Mucosa of rectum (tissue), 2 donors: ENCODE data around the gene PTPRU.

ENCODE experiments used
- H3K27ac ChIP-seq, 2 donors: one replicate each; pipeline ENCODE4 v1.7.0; 2013; ENCODE audit warnings: inconsistent platforms in 2 of 2, low read depth in 2 of 2, low read length in 2 of 2
- H3K27me3 ChIP-seq, 2 donors: one replicate each; pipeline ENCODE4 v1.7.0; 2013; ENCODE audit warnings: low read length in 2 of 2; ENCODE audit not compliant: control insufficient read depth in 2 of 2, insufficient read depth in 2 of 2
- H3K36me3 ChIP-seq, 2 donors: one replicate each; pipeline ENCODE4 v1.7.0; 2013; ENCODE audit warnings: low read length in 2 of 2; ENCODE audit not compliant: control insufficient read depth in 2 of 2, insufficient read depth in 2 of 2
- H3K4me1 ChIP-seq, 2 donors: one replicate each; pipeline ENCODE4 v1.7.0; 2013; ENCODE audit warnings: low read length in 2 of 2, mild to moderate bottlenecking in 1 of 2; ENCODE audit not compliant: control insufficient read depth in 2 of 2, insufficient read depth in 2 of 2
- H3K4me3 ChIP-seq, 2 donors: one replicate each; pipeline ENCODE4 v1.7.0; 2013; ENCODE audit warnings: low read length in 2 of 2
- H3K9ac ChIP-seq, 2 donors: one replicate each; pipeline ENCODE4 v1.7.0; 2013; ENCODE audit warnings: low read length in 2 of 2, low read depth in 1 of 2, mild to moderate bottlenecking in 1 of 2
- H3K9me3 ChIP-seq, 2 donors: one replicate each; pipeline ENCODE4 v1.7.0; 2013; ENCODE audit warnings: low read length in 2 of 2; ENCODE audit not compliant: control insufficient read depth in 2 of 2
- donor health status: healthy.
- donor health status: Normal muscosa, but diverticular disease.

PTPRU gene

DNA sequence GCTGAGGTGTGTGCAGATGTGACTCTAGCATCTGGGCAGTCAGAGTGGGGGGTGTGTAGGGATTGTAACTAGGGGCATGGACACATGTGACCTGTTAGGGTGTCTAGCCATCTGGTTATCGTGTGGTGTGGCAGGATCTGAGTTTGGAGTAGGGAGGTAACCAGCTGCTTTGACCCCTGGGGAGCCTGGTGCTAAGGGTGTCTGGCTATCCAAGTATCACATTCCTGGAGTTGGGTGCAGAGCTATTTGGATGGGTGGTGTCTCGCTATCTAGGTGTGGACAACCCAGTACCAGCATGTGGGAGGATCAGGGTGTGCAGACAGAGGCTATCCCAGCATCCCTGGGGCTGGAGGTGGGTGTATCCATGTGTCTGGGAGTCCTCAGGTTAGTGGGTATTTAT lies 4.7 kb downstream of the PTPRU start:
- H3K4me1 ChIP-seq: peaks cover 9 to 16% of the 10 kb centered on the region in 2 donors
- H3K27me3 ChIP-seq: peaks cover 24 to 25% of the 10 kb centered on the region in 2 donors
- no peak overlapping the region for H3K4me3 ChIP-seq
- H3K36me3 ChIP-seq: no peaks in the 10 kb centered on the region
- H3K27ac ChIP-seq: no peak overlapping the region
- H3K9me3 ChIP-seq: no peaks in the 10 kb centered on the region
- no peak overlapping the region for H3K9ac ChIP-seq

DNA sequence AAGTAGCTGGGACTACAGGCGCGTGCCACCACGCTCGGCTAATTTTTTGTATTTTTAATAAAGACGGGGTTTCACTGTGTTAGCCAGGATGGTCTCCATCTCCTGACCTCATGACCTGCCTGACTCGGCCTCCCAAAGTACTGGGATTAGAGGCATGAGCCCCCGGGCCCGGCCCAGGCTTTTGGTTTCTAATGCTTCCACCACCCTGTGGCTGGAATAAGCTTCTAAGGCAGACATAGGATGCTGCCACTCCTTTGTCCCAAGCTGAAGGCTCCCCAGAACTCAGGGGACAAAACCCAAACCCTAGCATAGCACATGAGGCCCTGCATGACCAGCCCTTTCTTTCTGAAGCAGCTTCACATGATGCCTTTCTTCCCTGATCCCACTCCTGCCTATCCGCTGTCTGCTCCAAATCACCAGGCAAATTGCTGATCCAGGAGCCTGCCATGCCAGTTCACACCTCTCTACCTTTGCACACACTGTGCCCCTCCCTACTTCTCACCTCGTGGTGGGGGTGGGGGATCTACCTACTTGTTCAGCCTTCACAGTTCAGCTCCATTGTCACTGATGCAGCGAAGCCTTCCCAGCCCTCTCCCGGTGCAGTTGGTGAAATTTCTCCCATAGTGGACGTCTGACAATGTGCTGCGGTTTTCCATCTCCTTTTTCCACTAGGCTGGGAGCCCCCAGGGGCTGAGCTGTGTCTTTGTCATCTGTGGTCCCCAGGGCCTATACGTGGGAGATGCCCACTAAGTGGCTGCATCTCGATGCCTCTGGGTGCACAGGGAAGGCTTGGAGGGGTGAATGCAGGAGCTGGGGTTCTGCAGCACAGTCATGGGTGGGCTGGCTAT lies 6.9 kb downstream of the PTPRU start:
- no peaks in the 10 kb centered on the region for H3K9me3 ChIP-seq
- peaks cover 15 to 16% of the 10 kb centered on the region in 2 donors for H3K27me3 ChIP-seq
- H3K9ac ChIP-seq: no peak overlapping the region
- H3K36me3 ChIP-seq: no peaks in the 10 kb centered on the region
- H3K27ac ChIP-seq: no peak overlapping the region
- H3K4me3 ChIP-seq: no peak overlapping the region
- H3K4me1 ChIP-seq: no peaks in the 10 kb centered on the region

DNA sequence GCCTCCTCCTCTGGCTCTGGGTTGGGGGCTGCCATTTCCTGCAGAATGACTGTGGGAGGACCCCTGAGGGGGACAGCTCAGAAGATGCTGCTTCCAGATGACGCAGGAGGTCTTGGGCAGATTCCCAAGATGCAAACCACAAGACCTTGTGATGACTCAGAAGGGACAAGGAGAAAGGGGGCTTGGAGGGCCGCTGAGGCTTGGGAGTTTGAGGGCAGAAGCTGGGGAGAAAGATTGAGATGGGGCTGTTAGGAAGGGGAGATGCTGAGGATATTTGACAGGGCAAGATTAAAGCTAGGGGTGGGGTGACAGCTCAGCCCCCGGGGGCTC lies 7.5 kb downstream of the PTPRU start:
- peaks cover 11 to 12% of the 10 kb centered on the region in 2 donors for H3K27me3 ChIP-seq
- no peak overlapping the region for H3K4me3 ChIP-seq
- no peak overlapping the region for H3K27ac ChIP-seq
- no peaks in the 10 kb centered on the region for H3K36me3 ChIP-seq
- no peaks in the 10 kb centered on the region for H3K4me1 ChIP-seq
- H3K9ac ChIP-seq: no peak overlapping the region
- H3K9me3 ChIP-seq: no peaks in the 10 kb centered on the region

DNA sequence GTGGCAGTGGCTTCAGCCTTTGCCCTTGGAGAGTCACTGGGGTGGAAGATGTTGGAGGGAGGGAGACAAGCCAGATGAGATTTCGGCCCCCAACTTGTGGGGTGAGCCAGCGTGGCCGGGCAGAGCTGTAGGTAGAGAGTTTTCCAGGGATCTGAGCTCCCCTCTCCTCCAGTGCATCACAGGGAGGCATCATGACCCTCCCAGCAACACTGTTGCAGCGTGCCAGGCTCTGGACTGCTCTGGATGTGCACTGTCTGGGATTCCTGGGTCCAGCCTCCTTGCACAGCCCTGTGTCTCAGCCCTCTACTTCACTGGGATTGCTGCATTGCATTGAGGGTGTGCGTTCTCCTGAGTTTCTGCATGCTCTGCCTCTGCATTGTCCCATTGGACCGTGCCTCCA lies 8.9 kb downstream of the PTPRU start:
- Histone ChIP-seq H3K9me3 (no peaks in the 10 kb centered on the region), H3K9ac (no peak overlapping the region), H3K4me3 (no peak overlapping the region), H3K4me1 (no peaks in the 10 kb centered on the region), H3K27ac (no peak overlapping the region), H3K36me3 (no peaks in the 10 kb centered on the region), H3K27me3 (peaks cover 0 to 4% of the 10 kb centered on the region in 2 donors)

DNA sequence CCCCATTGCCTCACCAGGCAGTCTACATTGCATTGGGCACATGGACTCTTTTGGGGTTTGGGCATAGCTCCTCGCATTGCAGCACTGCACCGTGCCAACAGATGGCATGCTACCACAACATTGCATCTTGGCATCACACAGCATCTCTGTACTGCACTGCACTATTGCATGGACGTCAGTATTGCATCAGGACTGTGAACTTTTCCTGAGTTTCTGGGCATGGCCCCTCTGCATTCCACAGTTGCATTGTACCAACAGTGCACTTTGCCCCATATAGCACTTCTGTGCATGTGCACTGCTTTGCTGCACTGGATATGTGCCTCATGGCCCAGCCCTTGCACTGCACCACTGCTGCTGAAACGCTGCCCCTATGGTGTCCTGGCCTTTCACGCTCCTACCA lies 9.6 kb downstream of the PTPRU start:
- no peaks in the 10 kb centered on the region for H3K36me3 ChIP-seq
- no peaks in the 10 kb centered on the region for H3K9me3 ChIP-seq
- no peak overlapping the region for H3K9ac ChIP-seq
- no peak overlapping the region for H3K27ac ChIP-seq
- H3K4me3 ChIP-seq: no peak overlapping the region
- no peaks in the 10 kb centered on the region for H3K4me1 ChIP-seq
- peaks cover 0 to 3% of the 10 kb centered on the region in 2 donors for H3K27me3 ChIP-seq

DNA sequence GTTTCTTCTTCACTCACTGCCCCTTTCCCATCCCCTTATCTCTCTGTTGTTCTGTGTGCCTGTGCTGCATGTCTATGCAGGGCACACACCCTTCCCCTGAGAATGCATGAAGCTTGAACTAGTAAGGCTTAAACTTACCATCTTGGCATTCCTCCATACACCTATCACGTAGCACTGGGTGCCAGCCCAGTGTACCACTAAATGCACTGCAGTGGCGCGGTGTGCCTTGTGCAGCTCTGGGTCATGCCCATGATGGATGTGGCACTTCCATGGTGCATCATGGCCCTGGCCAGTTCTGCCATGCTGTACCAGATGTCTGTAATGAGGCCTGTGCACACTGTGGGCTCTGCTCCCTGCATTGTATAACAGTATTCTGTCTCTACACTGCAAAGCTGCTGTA lies 10.7 kb downstream of the PTPRU start:
- no peaks in the 10 kb centered on the region for H3K36me3 ChIP-seq
- no peaks in the 10 kb centered on the region for H3K4me1 ChIP-seq
- H3K27me3 ChIP-seq: no peaks in the 10 kb centered on the region
- no peak overlapping the region for H3K27ac ChIP-seq
- no peak overlapping the region for H3K9ac ChIP-seq
- H3K9me3 ChIP-seq: no peaks in the 10 kb centered on the region
- no peak overlapping the region for H3K4me3 ChIP-seq

DNA sequence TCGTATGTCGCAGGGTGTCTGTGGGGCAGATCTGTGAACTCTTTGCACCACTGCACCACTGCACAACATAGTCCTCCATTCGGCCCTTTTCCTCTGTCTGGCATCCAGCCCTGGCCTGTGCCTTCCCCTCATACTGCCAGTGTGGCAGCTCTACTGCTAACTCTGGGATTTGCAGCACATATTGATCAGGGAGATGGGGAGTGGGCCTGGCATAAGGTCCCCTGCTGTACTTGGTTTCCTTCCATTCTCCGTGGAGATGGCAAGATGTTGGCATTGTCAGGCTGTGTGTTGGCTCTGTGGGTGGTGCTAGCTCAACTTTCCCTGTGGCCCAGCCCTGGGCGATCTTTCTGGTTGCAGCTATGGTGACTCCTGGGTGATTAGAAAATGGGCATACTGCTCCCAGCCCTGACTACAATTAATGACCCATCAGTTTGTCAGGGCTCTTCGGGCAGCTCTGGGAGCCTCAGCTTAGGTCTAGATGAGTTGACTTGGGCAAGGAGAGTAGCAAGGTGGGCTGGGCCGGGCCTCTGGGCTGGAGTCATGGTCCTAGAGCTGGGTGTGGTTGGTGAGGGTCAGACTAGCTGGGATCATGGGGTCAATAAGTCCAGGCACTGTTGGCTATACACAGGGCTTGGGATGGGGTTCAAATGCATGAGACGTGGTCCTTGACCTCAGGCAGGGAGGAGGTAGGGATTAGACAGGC lies 11.4 kb downstream of the PTPRU start:
- H3K27ac ChIP-seq: no peak overlapping the region
- no peaks in the 10 kb centered on the region for H3K27me3 ChIP-seq
- H3K4me3 ChIP-seq: no peak overlapping the region
- no peaks in the 10 kb centered on the region for H3K36me3 ChIP-seq
- H3K4me1 ChIP-seq: no peaks in the 10 kb centered on the region
- H3K9ac ChIP-seq: no peak overlapping the region
- H3K9me3 ChIP-seq: no peaks in the 10 kb centered on the region

DNA sequence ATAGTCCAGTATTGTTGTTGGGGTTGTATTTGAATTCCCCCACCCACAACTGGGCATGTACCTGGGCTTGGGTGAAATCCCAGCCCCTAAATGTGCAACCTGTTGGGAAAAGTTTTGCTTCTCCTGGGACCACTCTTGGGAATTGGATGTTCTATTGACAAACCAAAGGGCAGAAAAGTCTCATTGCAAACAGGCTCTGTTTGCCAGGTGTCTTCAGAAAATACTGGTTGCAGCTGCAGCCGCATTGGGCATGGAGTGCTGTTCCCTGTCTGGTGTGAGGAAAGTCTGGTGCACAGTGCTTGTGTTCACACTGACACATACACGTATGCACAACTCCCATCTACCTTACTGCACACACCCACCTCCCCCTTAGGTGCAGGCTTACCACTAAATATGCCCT lies 12.1 kb downstream of the PTPRU start:
- Histone ChIP-seq H3K9me3 (no peaks in the 10 kb centered on the region), H3K27ac (no peak overlapping the region), H3K4me1 (no peaks in the 10 kb centered on the region), H3K9ac (no peak overlapping the region), H3K27me3 (no peaks in the 10 kb centered on the region), H3K4me3 (no peak overlapping the region), H3K36me3 (no peaks in the 10 kb centered on the region)

DNA sequence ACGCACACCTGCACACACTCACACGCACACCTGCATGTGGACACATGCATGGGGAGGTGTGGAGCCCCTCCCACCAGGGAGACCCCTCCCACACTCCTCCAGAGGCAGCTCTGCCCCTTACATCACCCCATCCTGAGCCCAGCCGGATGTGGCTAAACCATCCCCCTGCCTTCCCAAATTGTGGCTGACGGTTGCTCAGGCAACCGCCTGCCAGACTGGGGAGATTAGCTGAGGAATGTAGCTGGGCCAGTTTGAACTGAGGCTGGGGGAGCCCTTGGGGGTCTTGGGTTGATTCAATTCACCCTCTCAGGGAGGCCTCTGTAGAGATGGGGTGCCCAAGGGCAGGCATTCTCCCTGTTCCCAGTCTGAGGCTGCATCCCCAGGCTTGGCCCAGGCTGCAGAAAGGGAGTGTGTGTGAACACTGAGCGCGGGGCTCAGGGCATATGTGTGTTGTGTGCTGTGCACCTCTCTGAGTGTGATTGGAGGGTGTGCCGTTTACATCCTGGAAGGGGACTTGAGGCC lies 12.9 kb downstream of the PTPRU start:
- no peak overlapping the region for H3K9ac ChIP-seq
- H3K4me1 ChIP-seq: no peaks in the 10 kb centered on the region
- H3K4me3 ChIP-seq: no peak overlapping the region
- no peaks in the 10 kb centered on the region for H3K9me3 ChIP-seq
- H3K27me3 ChIP-seq: no peaks in the 10 kb centered on the region
- H3K27ac ChIP-seq: no peak overlapping the region
- no peaks in the 10 kb centered on the region for H3K36me3 ChIP-seq

DNA sequence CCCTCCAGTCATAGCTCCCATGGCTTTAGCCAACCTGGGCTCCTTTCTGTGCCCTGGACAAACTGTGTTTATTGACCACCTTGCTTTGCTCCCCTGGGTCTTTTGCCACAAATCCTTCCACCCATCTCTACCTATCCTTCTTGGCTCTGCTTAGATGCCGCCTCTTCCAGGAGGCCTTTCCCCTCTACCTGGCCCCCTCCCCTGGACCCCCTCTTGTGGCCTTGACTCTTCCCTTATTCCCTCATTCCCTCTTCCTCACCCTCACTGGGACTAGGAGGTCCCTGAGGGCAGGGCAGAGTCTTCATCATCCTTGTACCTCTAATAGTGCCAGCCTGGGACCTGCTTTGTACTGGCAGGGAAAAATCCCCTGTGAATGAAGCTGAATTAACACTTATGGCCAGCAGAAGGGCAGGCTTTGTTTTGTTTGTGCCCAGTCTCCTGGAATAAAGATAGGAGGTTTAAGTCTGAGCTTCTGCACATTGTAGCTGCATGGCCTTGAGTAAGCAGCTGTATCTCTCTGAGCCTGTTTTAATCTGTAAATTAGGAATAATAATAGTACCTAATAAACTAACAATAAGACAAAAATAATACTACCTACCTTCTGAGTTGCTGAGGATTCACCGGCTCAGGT lies 13.7 kb downstream of the PTPRU start:
- no peak overlapping the region for H3K4me3 ChIP-seq
- no peaks in the 10 kb centered on the region for H3K9me3 ChIP-seq
- no peak overlapping the region for H3K27ac ChIP-seq
- no peaks in the 10 kb centered on the region for H3K36me3 ChIP-seq
- no peaks in the 10 kb centered on the region for H3K27me3 ChIP-seq
- H3K9ac ChIP-seq: no peak overlapping the region
- no peaks in the 10 kb centered on the region for H3K4me1 ChIP-seq
